ENCODE results near the gene NOS3. TPM values are rescaled to one million over a fixed set of nuclear protein-coding genes. Genes with fewer than 3 reads are reported as not detected.

The NOS3 gene
- total and polyA plus RNA-seq, 9 of the 15 experiments (the other 6 are each of a cell fraction or from before 2014, with no cell fraction given) = 1.1 to 121 (median 23.6) TPM

- TF ChIP-seq ZNF263 (CRISPR knock-in tag; IDR thresholded peaks at IDR 0.05; ENCODE audit: borderline replicate concordance) (no peak), COPS2 (conservative IDR thresholded peaks at IDR 0.05) (no peak), SOX6 (IDR thresholded peaks at IDR 0.05) (0 out of 2 replicates have a peak, but pooled peaks have one; percentile 34), MLLT1 (IDR thresholded peaks at IDR 0.05) (no peak), BMI1 (IDR thresholded peaks at IDR 0.05; ENCODE audit: low read length) (no peak), DLX4 (CRISPR knock-in tag; IDR thresholded peaks at IDR 0.05) (no peak), HDAC8 (tag; IDR thresholded peaks at IDR 0.05) (peak; percentile 85)
- TF ChIP-seq, protein P1, sequence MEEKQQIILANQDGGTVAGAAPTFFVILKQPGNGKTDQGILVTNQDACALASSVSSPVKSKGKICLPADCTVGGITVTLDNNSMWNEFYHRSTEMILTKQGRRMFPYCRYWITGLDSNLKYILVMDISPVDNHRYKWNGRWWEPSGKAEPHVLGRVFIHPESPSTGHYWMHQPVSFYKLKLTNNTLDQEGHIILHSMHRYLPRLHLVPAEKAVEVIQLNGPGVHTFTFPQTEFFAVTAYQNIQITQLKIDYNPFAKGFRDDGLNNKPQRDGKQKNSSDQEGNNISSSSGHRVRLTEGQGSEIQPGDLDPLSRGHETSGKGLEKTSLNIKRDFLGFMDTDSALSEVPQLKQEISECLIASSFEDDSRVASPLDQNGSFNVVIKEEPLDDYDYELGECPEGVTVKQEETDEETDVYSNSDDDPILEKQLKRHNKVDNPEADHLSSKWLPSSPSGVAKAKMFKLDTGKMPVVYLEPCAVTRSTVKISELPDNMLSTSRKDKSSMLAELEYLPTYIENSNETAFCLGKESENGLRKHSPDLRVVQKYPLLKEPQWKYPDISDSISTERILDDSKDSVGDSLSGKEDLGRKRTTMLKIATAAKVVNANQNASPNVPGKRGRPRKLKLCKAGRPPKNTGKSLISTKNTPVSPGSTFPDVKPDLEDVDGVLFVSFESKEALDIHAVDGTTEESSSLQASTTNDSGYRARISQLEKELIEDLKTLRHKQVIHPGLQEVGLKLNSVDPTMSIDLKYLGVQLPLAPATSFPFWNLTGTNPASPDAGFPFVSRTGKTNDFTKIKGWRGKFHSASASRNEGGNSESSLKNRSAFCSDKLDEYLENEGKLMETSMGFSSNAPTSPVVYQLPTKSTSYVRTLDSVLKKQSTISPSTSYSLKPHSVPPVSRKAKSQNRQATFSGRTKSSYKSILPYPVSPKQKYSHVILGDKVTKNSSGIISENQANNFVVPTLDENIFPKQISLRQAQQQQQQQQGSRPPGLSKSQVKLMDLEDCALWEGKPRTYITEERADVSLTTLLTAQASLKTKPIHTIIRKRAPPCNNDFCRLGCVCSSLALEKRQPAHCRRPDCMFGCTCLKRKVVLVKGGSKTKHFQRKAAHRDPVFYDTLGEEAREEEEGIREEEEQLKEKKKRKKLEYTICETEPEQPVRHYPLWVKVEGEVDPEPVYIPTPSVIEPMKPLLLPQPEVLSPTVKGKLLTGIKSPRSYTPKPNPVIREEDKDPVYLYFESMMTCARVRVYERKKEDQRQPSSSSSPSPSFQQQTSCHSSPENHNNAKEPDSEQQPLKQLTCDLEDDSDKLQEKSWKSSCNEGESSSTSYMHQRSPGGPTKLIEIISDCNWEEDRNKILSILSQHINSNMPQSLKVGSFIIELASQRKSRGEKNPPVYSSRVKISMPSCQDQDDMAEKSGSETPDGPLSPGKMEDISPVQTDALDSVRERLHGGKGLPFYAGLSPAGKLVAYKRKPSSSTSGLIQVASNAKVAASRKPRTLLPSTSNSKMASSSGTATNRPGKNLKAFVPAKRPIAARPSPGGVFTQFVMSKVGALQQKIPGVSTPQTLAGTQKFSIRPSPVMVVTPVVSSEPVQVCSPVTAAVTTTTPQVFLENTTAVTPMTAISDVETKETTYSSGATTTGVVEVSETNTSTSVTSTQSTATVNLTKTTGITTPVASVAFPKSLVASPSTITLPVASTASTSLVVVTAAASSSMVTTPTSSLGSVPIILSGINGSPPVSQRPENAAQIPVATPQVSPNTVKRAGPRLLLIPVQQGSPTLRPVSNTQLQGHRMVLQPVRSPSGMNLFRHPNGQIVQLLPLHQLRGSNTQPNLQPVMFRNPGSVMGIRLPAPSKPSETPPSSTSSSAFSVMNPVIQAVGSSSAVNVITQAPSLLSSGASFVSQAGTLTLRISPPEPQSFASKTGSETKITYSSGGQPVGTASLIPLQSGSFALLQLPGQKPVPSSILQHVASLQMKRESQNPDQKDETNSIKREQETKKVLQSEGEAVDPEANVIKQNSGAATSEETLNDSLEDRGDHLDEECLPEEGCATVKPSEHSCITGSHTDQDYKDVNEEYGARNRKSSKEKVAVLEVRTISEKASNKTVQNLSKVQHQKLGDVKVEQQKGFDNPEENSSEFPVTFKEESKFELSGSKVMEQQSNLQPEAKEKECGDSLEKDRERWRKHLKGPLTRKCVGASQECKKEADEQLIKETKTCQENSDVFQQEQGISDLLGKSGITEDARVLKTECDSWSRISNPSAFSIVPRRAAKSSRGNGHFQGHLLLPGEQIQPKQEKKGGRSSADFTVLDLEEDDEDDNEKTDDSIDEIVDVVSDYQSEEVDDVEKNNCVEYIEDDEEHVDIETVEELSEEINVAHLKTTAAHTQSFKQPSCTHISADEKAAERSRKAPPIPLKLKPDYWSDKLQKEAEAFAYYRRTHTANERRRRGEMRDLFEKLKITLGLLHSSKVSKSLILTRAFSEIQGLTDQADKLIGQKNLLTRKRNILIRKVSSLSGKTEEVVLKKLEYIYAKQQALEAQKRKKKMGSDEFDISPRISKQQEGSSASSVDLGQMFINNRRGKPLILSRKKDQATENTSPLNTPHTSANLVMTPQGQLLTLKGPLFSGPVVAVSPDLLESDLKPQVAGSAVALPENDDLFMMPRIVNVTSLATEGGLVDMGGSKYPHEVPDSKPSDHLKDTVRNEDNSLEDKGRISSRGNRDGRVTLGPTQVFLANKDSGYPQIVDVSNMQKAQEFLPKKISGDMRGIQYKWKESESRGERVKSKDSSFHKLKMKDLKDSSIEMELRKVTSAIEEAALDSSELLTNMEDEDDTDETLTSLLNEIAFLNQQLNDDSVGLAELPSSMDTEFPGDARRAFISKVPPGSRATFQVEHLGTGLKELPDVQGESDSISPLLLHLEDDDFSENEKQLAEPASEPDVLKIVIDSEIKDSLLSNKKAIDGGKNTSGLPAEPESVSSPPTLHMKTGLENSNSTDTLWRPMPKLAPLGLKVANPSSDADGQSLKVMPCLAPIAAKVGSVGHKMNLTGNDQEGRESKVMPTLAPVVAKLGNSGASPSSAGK (IDR thresholded peaks at IDR 0.05) = peak; percentile 53
- TF ChIP-seq, protein P2, sequence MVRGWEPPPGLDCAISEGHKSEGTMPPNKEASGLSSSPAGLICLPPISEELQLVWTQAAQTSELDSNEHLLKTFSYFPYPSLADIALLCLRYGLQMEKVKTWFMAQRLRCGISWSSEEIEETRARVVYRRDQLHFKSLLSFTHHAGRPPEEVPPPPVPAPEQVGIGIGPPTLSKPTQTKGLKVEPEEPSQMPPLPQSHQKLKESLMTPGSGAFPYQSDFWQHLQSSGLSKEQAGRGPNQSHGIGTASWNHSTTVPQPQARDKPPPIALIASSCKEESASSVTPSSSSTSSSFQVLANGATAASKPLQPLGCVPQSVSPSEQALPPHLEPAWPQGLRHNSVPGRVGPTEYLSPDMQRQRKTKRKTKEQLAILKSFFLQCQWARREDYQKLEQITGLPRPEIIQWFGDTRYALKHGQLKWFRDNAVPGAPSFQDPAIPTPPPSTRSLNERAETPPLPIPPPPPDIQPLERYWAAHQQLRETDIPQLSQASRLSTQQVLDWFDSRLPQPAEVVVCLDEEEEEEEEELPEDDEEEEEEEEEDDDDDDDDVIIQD (CRISPR knock-in tag; IDR thresholded peaks at IDR 0.05) = peak; percentile 79; the same call in 1 of the 2 replicates
- TF ChIP-seq, protein P3, sequence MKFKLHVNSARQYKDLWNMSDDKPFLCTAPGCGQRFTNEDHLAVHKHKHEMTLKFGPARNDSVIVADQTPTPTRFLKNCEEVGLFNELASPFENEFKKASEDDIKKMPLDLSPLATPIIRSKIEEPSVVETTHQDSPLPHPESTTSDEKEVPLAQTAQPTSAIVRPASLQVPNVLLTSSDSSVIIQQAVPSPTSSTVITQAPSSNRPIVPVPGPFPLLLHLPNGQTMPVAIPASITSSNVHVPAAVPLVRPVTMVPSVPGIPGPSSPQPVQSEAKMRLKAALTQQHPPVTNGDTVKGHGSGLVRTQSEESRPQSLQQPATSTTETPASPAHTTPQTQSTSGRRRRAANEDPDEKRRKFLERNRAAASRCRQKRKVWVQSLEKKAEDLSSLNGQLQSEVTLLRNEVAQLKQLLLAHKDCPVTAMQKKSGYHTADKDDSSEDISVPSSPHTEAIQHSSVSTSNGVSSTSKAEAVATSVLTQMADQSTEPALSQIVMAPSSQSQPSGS (CRISPR knock-in tag; IDR thresholded peaks at IDR 0.05) = no peak
These were observed 22.0 kb upstream of the NOS3 start (continued) for GRCh38 chr7:150968734-150969372.

Measured in K562 (cell line).